Pancreas (tissue), 10 donors: ENCODE measurements around the gene UBAC1. TPM values are rescaled to one million over a fixed set of nuclear protein-coding genes. Genes with fewer than 3 reads are reported as not detected.
"Not testable (repeated sequence)": the region's sequence is repeated elsewhere in the genome, so short reads cannot be mapped to it uniquely, and the experiment has no call there.

Experiments
- ATAC-seq, 4 donors: fragments of 200-7000 bp; cut with Tn5 transposase; one replicate each; pipeline versions ENCODE4 v1.8.0 to v1.9.1; 2020; ENCODE audit warnings: mild to moderate bottlenecking in 4 of 4, moderate library complexity in 4 of 4
- DNase-seq, 6 donors: peaks; one replicate each; pipeline ENCODE4 v3.0.0-alpha.2; 2020
- FAIRE-seq: peaks from 2 replicates; lab custom pipeline; 2012; peaks lifted over from hg19 to GRCh38; lab: Jason Lieb, UNC
- H3K27ac ChIP-seq, 4 donors: fragments of 200-600 bp; sonication (generic); 1 replicate in 3 of 4; 2 replicates in 1 of 4; pipeline versions ENCODE4 v1.5.0 to v1.8.0; 2020
- H3K27me3 ChIP-seq, 4 donors: fragments of 200-600 bp; one replicate each; pipeline ENCODE4 v1.8.0; 2021
- H3K36me3 ChIP-seq, 3 donors: fragments of 200-600 bp; sonication (generic) in 1 of 3; one replicate each; pipeline versions ENCODE4 v1.5.0 to v1.8.0; 2020 to 2021
- H3K4me1 ChIP-seq, 3 donors: fragments of 200-600 bp; one replicate each; pipeline ENCODE4 v1.8.0; 2021
- H3K4me3 ChIP-seq, 4 donors: fragments of 200-600 bp; sonication (generic) in 2 of 4; one replicate each; pipeline versions ENCODE4 v1.5.0 to v1.8.0; 2020 to 2021
- H3K9me3 ChIP-seq, 4 donors: fragments of 200-600 bp; one replicate each; pipeline ENCODE4 v1.8.0; 2021
- CTCF ChIP-seq, 4 donors: fragments of 200-600 bp; sonication (generic) in 3 of 4; IDR thresholded peaks; one replicate each; pipeline versions ENCODE4 v1.5.0 to v1.8.0; 2021; ENCODE audit warnings: antibody characterized with exemption in 4 of 4
- WGBS, 2 donors: extraction: QIAGEN DNeasy Blood & Tissue Kit; methylation state at CpG; one replicate each; pipeline ENCODE4 v1.1.7; 2013; 5-methylcytosine and 5-hydroxymethylcytosine counted together
- intact Hi-C, 3 donors: fragments of 100-400 bp; cut with DNase I; formaldehyde crosslinking; loops; one replicate each; pipeline versions ENCODE4 v1.11.1 to v1.14.2; 2022
- polyA plus RNA-seq, 2 donors: library from polyadenylated mRNA; stranded (reverse); fragments of 200-250 nt; gene quantifications; one replicate each; pipeline ENCODE4 v1.2.3, GENCODE V29; 2013
- total RNA-seq, 6 donors: library from RNA; stranded (reverse); fragmentation: NEBNext Ultra II Directional in 4 of 6; extraction: Animal tissue kit (Norgen Biotek cat#: 25700) in 4 of 6; gene quantifications; one replicate each; pipeline versions ENCODE4 v1.2.1 to v1.2.4, GENCODE V29; 2021 to 2023
- donor health status: healthy with polysubstance abuse.
- donor health status: DM: no; HTN: no; CAD: no; lungs with moderate emphysema.
- donor health status: DM: no; HTN: no; CAD: no.
- donor health status: control.
- donor health status: control.
- donor health status: Bipolar disorder and iron deficiency.
- donor health status: DM: yes; HTN: yes; CAD: no.
- donor health status: DM: no; HTN: no; CAD: no.
- donor health status: DM: no; HTN: no; CAD: no.
- donor health status: DM: yes; HTN: yes; CAD: no.

The UBAC1 gene
- total and polyA plus RNA-seq, 8 donors, result 9.8 to 33.7 (median 14.4) TPM

DNA sequence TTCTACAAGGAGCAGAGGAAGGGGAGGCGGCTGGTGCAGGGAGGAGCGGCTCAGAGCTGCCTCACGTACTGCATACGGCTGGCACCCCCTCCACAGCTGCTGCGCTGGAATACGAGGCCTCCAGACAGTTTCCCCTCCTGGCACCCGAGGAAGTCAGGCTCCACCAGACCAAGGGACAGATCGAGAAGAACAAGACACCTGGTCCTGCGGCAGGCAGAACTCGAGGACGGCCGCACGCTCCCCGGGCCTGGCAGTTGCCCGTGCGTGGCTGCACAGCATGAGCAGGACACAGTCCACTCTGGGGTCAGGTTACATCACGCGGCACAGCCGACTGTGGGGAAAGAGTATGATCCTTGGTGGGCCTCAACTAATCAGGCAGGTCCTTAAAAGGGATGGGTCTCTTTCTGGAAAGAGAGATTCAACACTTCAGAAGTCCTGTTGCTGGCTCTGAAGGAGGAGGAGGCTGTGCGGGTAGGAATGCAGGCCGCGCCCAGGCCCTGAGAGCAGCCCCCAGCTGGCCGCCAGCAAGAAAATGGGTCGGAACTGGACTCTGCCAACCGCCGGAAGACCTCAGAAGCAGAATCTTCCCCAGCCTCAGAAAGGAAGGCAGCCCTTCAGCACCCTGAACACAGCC, 11.6 kb downstream of the UBAC1 start:
- TF ChIP-seq CTCF (IDR thresholded peaks at IDR 0.05), result no peak
- WGBS, 2 donors, result 92 to 96% methylated on average over 25 to 26 of the region's 26 CpGs
- Histone ChIP-seq H3K4me1 (no peaks in the 10 kb centered on the region), H3K4me3 (no peak overlapping the region), H3K27me3 (no peaks in the 10 kb centered on the region), H3K9me3 (no peaks in the 10 kb centered on the region), H3K36me3 (peaks cover 0 to 41% (median 15%) of the 10 kb centered on the region in 3 donors), H3K27ac (no peak overlapping the region)
- no peak for ATAC-seq
- DNase-seq, result no peak
- no peak for FAIRE-seq
- intact Hi-C loops, result no loop called here

- DNase-seq (no peak), ATAC-seq (no peak), FAIRE-seq (no peak)
- peaks cover 0 to 46% (median 15%) of the 10 kb centered on the region in 3 donors for H3K36me3 ChIP-seq
- 93% methylated on average over 4 of the region's 4 CpGs for WGBS, 2 donors
- no peak for TF ChIP-seq CTCF (IDR thresholded peaks at IDR 0.05)
- H3K27me3 ChIP-seq, result no peaks in the 10 kb centered on the region
- no peak overlapping the region for H3K4me3 ChIP-seq
- H3K4me1 ChIP-seq, result no peaks in the 10 kb centered on the region
- no peak overlapping the region for H3K27ac ChIP-seq
- intact Hi-C loops, result no loop called here
- no peaks in the 10 kb centered on the region for H3K9me3 ChIP-seq
These were observed 12.2 kb downstream of the UBAC1 start for GRCh38 chr9:135948968-135949367.

DNA sequence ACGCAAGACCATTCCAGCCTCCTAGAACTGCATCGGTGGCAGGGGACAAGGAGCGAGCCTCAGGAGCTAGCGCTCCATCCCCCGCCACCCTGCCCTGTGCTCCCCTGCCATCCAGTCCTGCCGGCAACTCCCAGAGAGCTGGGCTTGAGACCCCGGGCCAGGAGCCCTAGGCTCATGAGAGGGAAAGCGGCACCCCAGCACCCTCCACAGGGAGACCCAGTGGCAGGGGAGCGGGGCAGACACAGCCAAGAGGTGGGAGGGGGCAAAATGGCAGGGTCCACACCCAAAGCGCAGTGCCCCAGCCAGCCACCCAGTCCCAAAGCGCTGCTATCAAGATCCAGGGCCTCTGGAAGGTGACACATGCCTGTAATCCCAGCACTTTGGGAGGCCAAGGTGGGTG, 12.7 kb downstream of the UBAC1 start:
- no peak for ATAC-seq
- DNase-seq, result no peak
- Histone ChIP-seq H3K36me3 (peaks cover 0 to 46% (median 15%) of the 10 kb centered on the region in 3 donors), H3K4me1 (no peaks in the 10 kb centered on the region), H3K27me3 (no peaks in the 10 kb centered on the region), H3K4me3 (no peak overlapping the region), H3K9me3 (no peaks in the 10 kb centered on the region), H3K27ac (no peak overlapping the region)
- intact Hi-C loops, result no loop called here
- 90 to 93% methylated on average over 11 of the region's 11 CpGs for WGBS, 2 donors
- no peak for FAIRE-seq
- no peak for TF ChIP-seq CTCF (IDR thresholded peaks at IDR 0.05)

- H3K36me3 ChIP-seq, result peaks cover 0 to 39% (median 13%) of the 10 kb centered on the region in 3 donors
- H3K27me3 ChIP-seq, result no peaks in the 10 kb centered on the region
- no peaks in the 10 kb centered on the region for H3K4me1 ChIP-seq
- no peaks in the 10 kb centered on the region for H3K9me3 ChIP-seq
- WGBS, 2 donors, result 93 to 95% methylated on average over 18 of the region's 18 CpGs
- intact Hi-C loops, result no loop called here
- TF ChIP-seq CTCF (IDR thresholded peaks at IDR 0.05), result no peak
- no peak overlapping the region for H3K27ac ChIP-seq
- ATAC-seq (no peak), FAIRE-seq (no peak), DNase-seq (no peak)
- no peak overlapping the region for H3K4me3 ChIP-seq
These were observed 13.6 kb downstream of the UBAC1 start for GRCh38 chr9:135947582-135947981.

- ATAC-seq, intact Hi-C loops, DNase-seq, H3K4me3 ChIP-seq, H3K4me1 ChIP-seq, H3K27ac ChIP-seq, H3K27me3 ChIP-seq, FAIRE-seq, H3K9me3 ChIP-seq: not testable (repeated sequence)
- WGBS, 2 donors, result 95% methylated on average over 19 of the region's 19 CpGs
- peaks cover 0 to 34% (median 9%) of the 10 kb centered on the region in 3 donors for H3K36me3 ChIP-seq
These were observed 14.1 kb downstream of the UBAC1 start for GRCh38 chr9:135947105-135947504.
